NCI-H345 treated with DMSO at 0.1 percent for 48 hours (cell line): ENCODE measurements around the gene ACOT12.

Source experiments
- DNase-seq: peaks from one replicate; lab custom pipeline; 2025; ENCODE audit not compliant: unreplicated experiment; lab: John Stamatoyannopoulos, UW

The ACOT12 gene

GRCh38 chr5:81401266-81401665 is 7.3 kb upstream of the ACOT12 start:
- no peak for DNase-seq

GRCh38 chr5:81400375-81400774 is 6.4 kb upstream of the ACOT12 start:
- DNase-seq, result no peak

GRCh38 chr5:81398741-81399140 is 4.8 kb upstream of the ACOT12 start:
- DNase-seq, result no peak

- no peak for DNase-seq
Observed at GRCh38 chr5:81397176-81397575, 3.2 kb upstream of the ACOT12 start.

GRCh38 chr5:81395262-81395661 is 1.3 kb upstream of the ACOT12 start:
- DNase-seq, result no peak

GRCh38 chr5:81393430-81393782 is 528 bp downstream of the ACOT12 start:
- DNase-seq, result no peak

- no peak for DNase-seq
Observed at GRCh38 chr5:81389025-81389424, 4.9 kb downstream of the ACOT12 start.

GRCh38 chr5:81388169-81388568 is 5.8 kb downstream of the ACOT12 start:
- no peak for DNase-seq

GRCh38 chr5:81383867-81384266 is 10.1 kb downstream of the ACOT12 start:
- peak; percentile 7 for DNase-seq

- no peak for DNase-seq
Observed at GRCh38 chr5:81371354-81371876, 22.5 kb downstream of the ACOT12 start.

- no peak for DNase-seq
Observed at GRCh38 chr5:81370912-81371311, 23.0 kb downstream of the ACOT12 start.

GRCh38 chr5:81365541-81365940 is 28.4 kb downstream of the ACOT12 start:
- DNase-seq, result no peak

- no peak for DNase-seq
Observed at GRCh38 chr5:81363093-81363871, 30.7 kb downstream of the ACOT12 start.

- DNase-seq, result no peak
Observed at GRCh38 chr5:81361600-81361999, 32.3 kb downstream of the ACOT12 start.

- no peak for DNase-seq
Observed at GRCh38 chr5:81360640-81361039, 33.3 kb downstream of the ACOT12 start.

- DNase-seq, result no peak
Observed at GRCh38 chr5:81359881-81360280, 34.1 kb downstream of the ACOT12 start.

GRCh38 chr5:81359108-81359507 is 34.8 kb downstream of the ACOT12 start:
- no peak for DNase-seq

- DNase-seq, result no peak
Observed at GRCh38 chr5:81355291-81356251, 38.4 kb downstream of the ACOT12 start.

- no peak for DNase-seq
Observed at GRCh38 chr5:81354093-81354492, 39.8 kb downstream of the ACOT12 start.

GRCh38 chr5:81353189-81353588 is 40.7 kb downstream of the ACOT12 start:
- DNase-seq, result no peak

GRCh38 chr5:81350507-81350906 is 43.4 kb downstream of the ACOT12 start:
- DNase-seq, result no peak

- no peak for DNase-seq
Observed at GRCh38 chr5:81349161-81349560, 44.8 kb downstream of the ACOT12 start.
